ENCODE data around the gene CLDN19. TPM values are rescaled to one million over a fixed set of nuclear protein-coding genes. Genes with fewer than 3 reads are reported as not detected.

Gene CLDN19
- total RNA-seq, 1 experiment from 2014 or later: 12.5 TPM

DNA sequence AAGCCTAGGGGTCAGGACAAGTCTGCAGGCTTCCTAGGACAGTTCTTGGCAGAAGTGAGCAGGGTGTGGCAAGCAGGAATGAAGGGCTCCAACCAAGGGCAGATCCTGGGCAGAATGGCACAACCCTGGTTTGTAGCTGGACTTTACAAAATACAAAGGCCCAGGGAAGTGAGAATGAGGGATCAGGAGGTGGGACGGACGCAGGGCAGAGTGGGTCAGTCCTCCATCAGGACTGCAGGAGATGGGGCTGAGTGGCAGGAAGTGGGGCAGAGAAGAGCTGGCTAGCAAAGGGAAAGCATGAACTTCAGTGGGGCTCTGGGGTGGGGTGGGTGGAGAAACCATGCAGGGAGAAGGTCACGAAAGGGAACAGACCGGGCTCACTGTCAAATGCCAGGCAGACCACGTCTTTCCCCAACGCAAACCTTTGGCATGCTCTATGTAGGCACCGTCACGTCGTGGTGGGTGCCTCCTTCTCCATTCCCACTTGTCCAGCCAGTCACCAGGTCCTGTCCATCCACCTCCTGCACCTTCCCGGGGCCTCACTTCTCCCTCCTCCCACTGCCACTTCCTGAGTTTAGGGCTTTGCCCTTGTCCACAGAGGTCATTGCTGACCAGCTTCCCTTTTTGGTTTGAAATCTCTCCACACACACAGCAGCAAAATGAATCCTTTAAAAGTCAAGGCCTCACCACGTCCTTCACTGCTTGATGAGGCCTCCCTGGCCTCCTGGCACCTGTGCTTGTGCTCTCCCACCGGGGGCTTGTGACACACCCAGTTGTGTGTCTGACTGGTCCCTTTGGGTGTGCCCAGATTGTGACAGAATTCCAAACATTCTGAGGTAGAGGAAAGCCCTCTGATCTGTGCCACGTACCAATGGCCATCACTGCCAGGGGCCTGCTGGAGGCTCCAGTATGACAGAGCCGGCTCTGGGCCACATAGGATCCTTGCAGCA is 8.7 kb upstream of the CLDN19 start:
- H3K36me3 Mint-ChIP-seq (ENCODE audit: insufficient read depth in 1 of 3, low read depth in 3 of 3): peaks cover 44 to 69% (median 63%) of the 10 kb centered on the region in 3 experiments

More for the DNA sequence above, 8.7 kb upstream of the CLDN19 start:
- H3K4me1 Mint-ChIP-seq: peaks cover under 1 to 4% of the 10 kb centered on the region in 2 experiments; a peak in 3 of 4 replicates
- H3K23me2 ChIP-seq (ENCODE audit: insufficient read length, low read depth, low read length, poor library complexity, severe bottlenecking): no peaks in the 10 kb centered on the region
- H3K18ac ChIP-seq (ENCODE audit: insufficient read length, low read depth, low read length): no peak overlapping the region
- no peaks in the 10 kb centered on the region for H3K4me1 ChIP-seq (ENCODE audit: insufficient read depth, low read length)
- peaks cover 15 to 18% of the 10 kb centered on the region in 2 experiments for H3K9me3 Mint-ChIP-seq
- H3K4me3 Mint-ChIP-seq: no peak overlapping the region; a peak in 1 of 5 replicates
- H2BK12ac ChIP-seq (ENCODE audit: insufficient read length, low read depth, low read length): no peak overlapping the region
- no peak overlapping the region for H2BK20ac ChIP-seq (ENCODE audit: low read depth, low read length, poor library complexity, severe bottlenecking)
- no peaks in the 10 kb centered on the region for H3K79me1 ChIP-seq (ENCODE audit: insufficient read depth, low read depth, low read length, poor library complexity, severe bottlenecking)
- H2AFZ ChIP-seq (ENCODE audit: low read length): no peak overlapping the region
- no peaks in the 10 kb centered on the region; the same call in 1 of the 2 replicates for H3K27me3 Mint-ChIP-seq (ENCODE audit: low read depth)
- WGBS (ENCODE audit: extremely low coverage, insufficient read length, low lambda C conversion rate): no CpG with 5 or more reads among the region's 14 CpGs
- no peak overlapping the region for H2BK120ac ChIP-seq (ENCODE audit: low read depth, low read length, poor library complexity, severe bottlenecking)
- H3K27ac ChIP-seq (ENCODE audit: insufficient read length, low read depth, low read length): no peak overlapping the region
- H4K5ac ChIP-seq (ENCODE audit: insufficient read length, low read depth, low read length): no peak overlapping the region
- no peak overlapping the region for H4K8ac ChIP-seq (replicated peaks; ENCODE audit: insufficient read length, low read depth, low read length)
- no peaks in the 10 kb centered on the region for H3K79me2 ChIP-seq (ENCODE audit: insufficient read depth, low read length)
- no peak overlapping the region for H2BK15ac ChIP-seq (ENCODE audit: low read depth, low read length)
- no peak overlapping the region for H2AK5ac ChIP-seq (ENCODE audit: insufficient read length, low read length)
- no peaks in the 10 kb centered on the region for H3K27me3 ChIP-seq (ENCODE audit: insufficient read depth, low read length)
- H3K9me3 ChIP-seq (ENCODE audit: control insufficient read depth, low read depth, low read length): no peaks in the 10 kb centered on the region
- peak overlapping the region in 1 of 3 experiments; percentile 49; a peak in 2 of 7 replicates for H3K27ac Mint-ChIP-seq
- no peak overlapping the region for H2BK5ac ChIP-seq (ENCODE audit: insufficient read length, low read length)
- H3K23ac ChIP-seq (ENCODE audit: insufficient read length, low read depth, low read length): no peak overlapping the region
- no peak overlapping the region for H4K91ac ChIP-seq (ENCODE audit: insufficient read length, low read depth, low read length)
- no peak overlapping the region for H3K4ac ChIP-seq (ENCODE audit: low read depth, low read length)
- H3K56ac ChIP-seq (ENCODE audit: insufficient read length, low read depth, low read length): no peak overlapping the region
- H4K20me1 ChIP-seq (ENCODE audit: control insufficient read depth, insufficient read depth, insufficient read length): no peaks in the 10 kb centered on the region
- H3K9ac ChIP-seq (ENCODE audit: extremely low read depth, insufficient read length, low read length): no peak overlapping the region
- H3T11ph ChIP-seq (ENCODE audit: low read length): no peak overlapping the region
- H3K4me2 ChIP-seq (ENCODE audit: insufficient read depth, insufficient read length, low read length): no peak overlapping the region
- no peak overlapping the region for H3K14ac ChIP-seq (ENCODE audit: insufficient read depth, low read length)
- TF ChIP-seq CTCF (conservative IDR thresholded peaks at IDR 0.05): no peak
- DNase-seq: no peak

Data from H9 (cell line).